Measurements from ENCODE around the gene NUS1. TPM values are rescaled to one million over a fixed set of nuclear protein-coding genes. Genes with fewer than 3 reads are reported as not detected.
"Not testable (repeated sequence)": the region's sequence is repeated elsewhere in the genome, so short reads cannot be mapped to it uniquely, and the experiment has no call there.

Gene NUS1
- total and polyA plus RNA-seq, 12 donors, result 10.2 to 18.9 (median 13.3) TPM

DNA sequence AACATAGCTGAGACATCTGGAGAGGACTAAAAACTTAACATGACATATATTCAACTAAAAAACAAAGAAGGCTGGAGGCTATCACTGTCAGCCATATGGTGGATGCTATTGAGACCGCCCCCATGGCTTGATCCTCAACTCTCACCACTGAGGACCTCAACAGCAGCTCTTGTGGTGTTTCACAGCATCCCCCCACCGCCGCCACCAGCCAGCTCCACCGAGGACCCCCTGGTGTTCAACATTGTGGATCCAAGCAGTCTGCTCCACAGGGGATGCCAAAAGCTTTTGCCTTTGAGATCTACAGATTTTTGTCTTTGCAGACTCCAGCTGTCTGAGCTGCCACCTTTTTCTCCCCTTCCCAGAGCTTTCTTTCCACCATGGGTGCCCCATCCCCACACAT is 64.6 kb downstream of the NUS1 start:
- Histone ChIP-seq H3K27me3 (no peaks in the 10 kb centered on the region), H3K27ac (no peak overlapping the region), H3K36me3 (no peaks in the 10 kb centered on the region), H3K4me3 (no peak overlapping the region), H3K9me3 (peaks cover 0 to 38% (median 0%) of the 10 kb centered on the region in 11 donors), H3K4me1 (no peaks in the 10 kb centered on the region)
- intact Hi-C loops (cut with DNase I), result no loop called here
- ATAC-seq (no peak), DNase-seq (no peak)
- WGBS, 2 donors, result 31 to 42% methylated on average over 4 of the region's 4 CpGs
- no peak for TF ChIP-seq CTCF (IDR thresholded peaks at IDR 0.05)

GRCh38 chr6:117740605-117741004 is 65.3 kb downstream of the NUS1 start:
- 24 to 36% methylated on average over 2 of the region's 2 CpGs for whole genome bisulfite sequencing, 2 donors
- no peaks in the 10 kb centered on the region for H3K4me1 ChIP-seq
- DNase-seq (no peak), ATAC-seq (no peak)
- H3K27ac ChIP-seq, result no peak overlapping the region
- no peak for TF ChIP-seq CTCF (IDR thresholded peaks at IDR 0.05)
- no peaks in the 10 kb centered on the region for H3K27me3 ChIP-seq
- intact Hi-C loops (cut with DNase I), result no loop called here
- H3K36me3 ChIP-seq, result no peaks in the 10 kb centered on the region
- H3K4me3 ChIP-seq, result no peak overlapping the region
- H3K9me3 ChIP-seq, result peaks cover 0 to 38% (median 0%) of the 10 kb centered on the region in 11 donors

- intact Hi-C loops (cut with DNase I); H3K4me3 ChIP-seq; H3K36me3 ChIP-seq; H3K27ac ChIP-seq; H3K4me1 ChIP-seq; DNase-seq; ATAC-seq; H3K27me3 ChIP-seq: not testable (repeated sequence)
- 90 to 97% methylated on average over 25 of the region's 25 CpGs for WGBS, 2 donors
- peaks cover 0 to 42% (median 8%) of the 10 kb centered on the region in 11 donors for H3K9me3 ChIP-seq
These were observed 75.4 kb downstream of the NUS1 start for GRCh38 chr6:117750675-117751074.

Other genes with a start within 250 kb of the NUS1 start
- under 1 TPM in 8 of 10 donors, not detected in 2; 0.02 to 0.13 (median 0.08) TPM for gene ROS1, start 249.5 kb upstream of the NUS1 start, total RNA-seq
- gene ROS1, start 249.5 kb upstream of the NUS1 start, polyA plus RNA-seq, result not detected
- 1 to 10 TPM; 2.7 to 7.2 (median 4.2) TPM for gene DCBLD1, start 192.8 kb upstream of the NUS1 start, total RNA-seq
- gene DCBLD1, start 192.8 kb upstream of the NUS1 start, polyA plus RNA-seq, result 1 to 10 TPM; 3.3 to 6.7 TPM
- gene GOPC, start 73.0 kb upstream of the NUS1 start, total RNA-seq, result 10 to 100 TPM; 16.7 to 32.8 (median 24.3) TPM
- 10 to 100 TPM; 11.1 to 21.4 TPM for gene GOPC, start 73.0 kb upstream of the NUS1 start, polyA plus RNA-seq
- 10 to 100 TPM in 2 of 10 donors, 1 to 10 TPM in 8; 2.0 to 17.7 (median 6.9) TPM for gene SLC35F1, start 231.8 kb downstream of the NUS1 start, total RNA-seq
- gene SLC35F1, start 231.8 kb downstream of the NUS1 start, polyA plus RNA-seq, result 1 to 10 TPM in 1 of 2 donors, under 1 TPM in 1; 0.75 to 5.2 TPM

Data from heart right ventricle (tissue), 16 donors.